Astrocyte of the hippocampus (primary cell): ENCODE measurements around the gene CRYBG1.

Source experiments
- DNase-seq: peaks from one replicate; pipeline ENCODE4 v3.0.0; 2011; ENCODE audit warnings: low read depth, low spot score

CRYBG1 gene

DNA sequence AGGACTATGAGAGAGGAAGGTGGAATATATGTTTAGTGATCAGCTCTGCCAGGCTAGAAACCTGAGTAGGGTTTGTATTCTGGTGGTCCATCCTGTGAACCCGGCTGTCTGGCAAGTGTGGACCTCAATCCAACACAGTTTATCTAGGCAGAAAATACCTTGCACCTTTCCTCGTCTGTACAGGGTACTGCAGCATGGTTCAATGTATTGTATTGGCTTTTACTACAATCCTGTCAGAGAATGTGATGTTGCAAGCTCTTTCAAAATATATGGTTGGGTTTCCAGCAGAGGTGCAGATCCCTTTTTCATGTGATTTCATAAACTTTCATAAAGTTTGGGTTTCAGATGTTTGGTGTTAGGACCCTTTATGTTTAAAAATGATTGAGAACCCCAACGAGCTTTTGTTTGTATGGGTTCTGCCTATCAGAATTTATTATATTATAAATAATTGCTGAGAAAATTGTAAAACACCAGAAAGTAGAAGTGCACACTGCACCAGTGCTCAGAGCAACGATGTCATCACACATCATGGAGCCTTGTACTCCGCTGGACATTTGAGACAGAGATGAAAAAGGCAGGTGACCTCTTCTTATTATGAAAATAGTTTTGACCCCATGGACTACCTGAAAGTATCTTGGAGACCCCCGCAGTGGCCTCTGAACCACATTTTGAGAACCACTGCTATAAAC lies 162.2 kb downstream of the CRYBG1 start:
- DNase-seq, result no peak

DNA sequence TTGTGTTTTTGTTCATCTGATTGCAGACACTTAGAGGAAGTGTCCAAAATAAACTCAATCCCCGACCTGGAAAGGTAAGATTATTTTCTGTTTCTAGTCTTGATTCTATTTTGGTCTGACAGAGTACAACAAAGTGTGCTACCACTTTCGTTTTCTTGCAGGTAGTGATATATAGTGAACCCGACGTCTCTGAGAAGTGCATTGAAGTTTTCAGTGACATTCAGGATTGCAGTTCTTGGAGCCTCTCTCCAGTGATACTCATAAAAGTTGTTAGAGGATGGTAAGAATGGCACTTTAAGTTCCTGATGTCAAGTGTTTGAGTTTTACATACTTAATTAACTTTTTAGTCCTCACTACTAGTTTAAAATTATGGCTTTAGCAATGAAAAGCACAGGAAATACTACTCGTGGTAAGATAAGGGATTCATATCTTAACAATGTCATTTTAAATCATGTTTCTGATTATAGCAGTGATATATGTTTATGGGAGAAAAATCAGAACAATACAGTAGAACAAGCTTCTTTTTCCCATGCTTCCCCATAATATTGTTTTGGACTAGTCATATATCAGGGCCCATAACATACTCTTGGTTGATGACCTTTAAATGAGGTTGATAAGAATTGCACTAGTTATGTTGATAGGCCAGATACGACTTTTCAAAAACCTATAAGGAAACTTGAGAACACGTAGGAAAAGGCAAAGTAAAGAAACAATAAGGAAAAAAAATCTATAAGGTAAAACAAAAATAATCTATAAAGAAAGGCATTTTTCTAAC lies 164.8 kb downstream of the CRYBG1 start:
- DNase-seq, result no peak

DNA sequence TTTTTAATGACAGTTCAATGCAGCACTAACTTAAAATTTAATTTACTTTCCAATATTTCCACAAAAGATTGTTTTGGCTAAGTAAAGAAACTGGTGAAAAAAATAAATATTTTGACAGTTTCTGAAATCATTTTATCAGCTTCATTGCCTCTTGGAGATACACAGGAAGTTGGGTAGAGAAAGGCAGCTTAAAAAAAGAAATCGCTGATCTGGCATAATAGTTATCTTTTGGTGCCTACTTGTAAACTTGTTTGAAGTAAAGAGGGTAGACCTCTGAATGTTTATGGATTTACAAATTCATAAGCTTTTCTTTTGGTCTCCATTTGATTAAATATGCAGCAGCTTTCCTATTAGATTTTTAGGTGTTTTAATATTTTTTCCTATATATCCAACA lies 165.4 kb downstream of the CRYBG1 start:
- DNase-seq, result no peak

DNA sequence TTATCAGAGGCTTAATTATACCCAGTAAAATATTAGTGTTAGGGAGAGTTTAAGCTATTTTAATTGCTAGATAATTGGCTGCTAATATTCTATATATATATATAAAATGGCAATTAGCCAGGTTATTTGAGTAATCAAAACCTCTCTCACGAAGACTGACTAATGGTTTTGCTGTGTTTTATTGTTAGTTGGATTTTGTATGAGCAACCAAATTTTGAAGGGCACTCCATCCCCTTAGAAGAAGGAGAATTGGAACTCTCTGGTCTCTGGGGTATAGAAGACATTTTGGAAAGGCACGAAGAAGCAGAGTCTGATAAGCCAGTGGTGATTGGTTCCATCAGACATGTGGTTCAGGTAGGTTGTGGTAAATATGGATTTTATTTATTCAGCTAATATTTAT lies 166.6 kb downstream of the CRYBG1 start:
- no peak for DNase-seq

DNA sequence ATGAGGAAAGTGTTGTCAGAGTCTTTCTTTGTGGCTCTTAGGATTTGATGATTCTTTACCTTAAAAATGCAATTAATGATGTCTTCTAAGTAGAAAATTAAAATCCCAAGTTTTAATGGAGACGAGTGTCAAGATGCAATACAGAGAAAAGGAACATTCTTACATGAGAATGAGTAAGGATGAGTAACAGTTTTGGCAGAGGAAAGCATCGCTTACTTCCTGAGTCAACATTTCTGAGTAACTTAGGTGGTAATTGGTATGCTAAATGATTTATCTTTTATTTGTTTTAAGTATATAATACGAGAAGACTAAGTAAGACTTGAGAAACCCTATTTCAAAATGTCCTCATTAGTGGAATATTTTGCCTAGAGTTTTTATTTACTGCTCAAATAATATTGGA lies 167.5 kb downstream of the CRYBG1 start:
- DNase-seq, result peak; percentile 84

DNA sequence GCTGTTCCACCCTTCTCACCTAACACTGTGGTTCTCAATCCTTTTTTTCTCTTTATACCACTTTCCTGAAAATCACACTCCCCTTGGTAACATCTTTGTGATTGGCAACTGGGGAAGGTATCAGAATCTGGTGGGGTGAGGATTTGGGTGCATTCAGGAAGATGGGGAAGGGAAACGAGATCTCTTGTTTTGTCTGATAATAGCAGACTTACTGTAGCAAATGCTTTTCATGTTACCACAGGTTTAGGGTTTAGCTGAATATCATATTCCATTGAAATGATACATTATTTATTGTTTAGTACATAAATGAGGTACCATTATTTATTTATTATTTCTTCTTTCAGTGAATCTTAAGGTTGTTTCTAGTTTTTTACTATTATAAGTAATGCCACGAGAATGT lies 168.0 kb downstream of the CRYBG1 start:
- no peak for DNase-seq

DNA sequence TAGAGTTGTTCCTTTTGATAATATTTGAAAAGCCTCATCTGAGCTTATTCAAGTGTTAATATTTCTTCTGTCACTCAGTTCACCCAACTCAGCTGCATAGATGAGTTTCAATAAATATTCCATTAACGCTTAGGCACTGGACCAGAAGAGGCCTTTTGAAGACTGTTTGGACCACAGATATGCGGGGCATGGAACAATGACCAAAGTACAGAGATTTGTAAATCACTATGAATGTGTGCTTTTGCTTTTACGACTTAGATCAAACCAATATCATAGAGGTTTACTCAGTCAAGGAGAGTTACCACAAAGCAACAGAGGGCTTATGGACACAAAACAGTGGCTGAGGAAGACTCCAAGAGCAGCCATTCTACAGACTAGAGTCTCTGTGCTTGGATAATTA lies 168.9 kb downstream of the CRYBG1 start:
- DNase-seq, result peak; percentile 47

DNA sequence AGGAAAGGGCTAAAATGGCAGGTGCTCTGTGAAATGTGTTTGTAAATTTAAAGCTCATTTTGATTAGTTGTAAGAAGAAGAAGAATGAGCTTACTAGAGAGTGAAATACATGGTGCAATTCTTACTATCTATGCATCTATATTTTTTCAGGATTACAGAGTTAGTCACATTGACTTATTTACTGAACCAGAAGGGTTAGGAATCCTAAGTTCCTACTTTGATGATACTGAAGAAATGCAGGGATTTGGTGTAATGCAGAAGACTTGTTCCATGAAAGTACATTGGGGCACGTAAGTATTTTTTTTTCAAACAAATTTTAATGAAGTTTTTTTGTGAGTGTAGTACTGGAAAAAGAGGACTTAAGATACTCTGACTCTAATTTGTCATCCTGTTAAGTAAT lies 169.5 kb downstream of the CRYBG1 start:
- DNase-seq, result no peak

DNA sequence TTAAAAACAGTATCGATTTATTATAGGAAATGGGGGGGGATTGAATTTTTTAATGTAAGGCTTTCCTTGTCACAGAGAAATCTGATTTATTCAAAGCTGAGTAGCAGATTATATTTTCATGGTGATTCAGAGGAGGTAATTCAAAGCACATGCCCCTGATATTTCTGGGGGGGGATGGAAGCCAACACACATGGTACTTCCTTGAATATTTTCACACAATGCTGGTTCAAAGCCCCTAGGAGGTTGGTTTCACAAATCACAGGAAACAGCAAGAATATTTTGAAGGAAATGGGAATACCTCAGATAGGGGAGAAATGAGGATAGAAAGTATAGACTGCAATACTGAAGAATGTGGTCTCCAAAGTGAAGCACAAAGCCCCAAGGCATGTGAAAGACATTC lies 170.0 kb downstream of the CRYBG1 start:
- DNase-seq, result no peak

DNA sequence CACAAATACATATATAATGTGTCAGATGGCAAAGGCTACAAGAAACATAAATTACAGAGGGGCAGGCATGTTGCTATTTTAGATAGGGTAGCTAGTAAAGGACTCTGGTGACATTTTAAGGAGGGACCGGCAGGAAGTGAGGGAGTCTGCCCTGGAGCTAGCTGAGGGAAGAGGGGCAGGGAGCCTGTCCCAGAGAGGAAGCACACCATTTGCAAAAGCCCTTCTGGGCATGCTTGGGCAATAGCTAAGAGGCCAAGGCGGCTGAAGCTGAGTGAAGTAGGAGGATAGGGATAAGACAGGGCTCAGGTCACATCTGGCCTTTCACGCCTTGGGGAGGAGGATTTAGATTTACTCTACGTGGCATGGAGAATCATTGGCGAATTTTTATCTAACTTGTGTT lies 172.5 kb downstream of the CRYBG1 start:
- no peak for DNase-seq

DNA sequence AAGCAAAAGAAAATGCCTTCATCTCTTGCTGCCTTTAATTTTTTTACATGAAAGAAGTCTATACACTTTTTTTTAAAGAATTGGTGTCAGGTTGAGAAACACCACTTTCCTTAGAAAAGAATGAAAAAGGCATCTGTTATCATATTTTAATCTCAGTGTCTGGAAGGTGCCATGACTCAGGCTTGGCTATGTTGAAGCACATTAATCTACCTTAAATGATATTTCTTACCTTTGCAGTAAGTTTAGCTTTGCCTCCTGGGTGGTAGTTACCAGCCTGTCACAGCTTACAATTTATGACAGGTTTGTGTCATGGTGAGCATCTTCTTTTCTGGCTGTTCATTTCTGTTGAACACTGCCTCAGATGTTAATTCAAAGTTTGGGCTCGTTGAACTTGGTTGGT lies 173.5 kb downstream of the CRYBG1 start:
- DNase-seq, result no peak

DNA sequence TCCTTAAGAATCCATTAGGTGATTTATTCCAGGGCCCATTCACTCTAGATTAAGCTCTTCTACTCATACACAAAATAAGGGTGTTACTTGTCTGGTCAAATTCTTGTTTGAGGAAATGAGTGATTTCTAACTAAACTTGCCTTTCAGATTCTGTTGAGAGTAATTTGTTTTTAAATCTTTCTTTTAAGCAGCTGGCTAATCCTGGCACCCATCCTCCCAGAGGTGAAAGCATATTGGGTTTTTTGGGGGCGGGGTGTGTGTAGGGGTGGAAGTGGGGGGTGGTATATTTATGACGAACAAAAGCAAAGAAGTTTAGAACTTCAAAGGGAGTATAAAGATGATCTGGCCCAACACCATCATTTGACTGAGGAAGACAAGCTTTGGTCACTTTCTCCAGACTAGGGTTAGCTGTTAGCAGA lies 174.1 kb downstream of the CRYBG1 start:
- DNase-seq, result no peak

DNA sequence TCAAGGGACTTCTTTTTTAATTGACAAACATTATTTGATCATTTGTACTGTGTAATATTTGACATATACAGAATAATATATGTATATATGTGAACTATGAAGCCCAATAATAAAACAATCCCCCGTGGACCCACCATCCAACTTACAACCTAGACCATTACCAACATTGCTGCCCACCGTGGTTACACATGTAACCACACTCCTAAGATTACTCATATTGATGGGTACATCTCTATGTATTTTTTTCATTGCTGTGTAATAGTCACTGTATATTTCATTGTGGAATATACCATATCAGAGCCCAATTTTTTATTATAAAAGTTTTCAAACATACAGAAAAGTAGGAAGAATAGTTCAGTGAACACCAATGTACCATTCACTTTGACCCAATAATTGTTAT lies 174.5 kb downstream of the CRYBG1 start:
- no peak for DNase-seq

DNA sequence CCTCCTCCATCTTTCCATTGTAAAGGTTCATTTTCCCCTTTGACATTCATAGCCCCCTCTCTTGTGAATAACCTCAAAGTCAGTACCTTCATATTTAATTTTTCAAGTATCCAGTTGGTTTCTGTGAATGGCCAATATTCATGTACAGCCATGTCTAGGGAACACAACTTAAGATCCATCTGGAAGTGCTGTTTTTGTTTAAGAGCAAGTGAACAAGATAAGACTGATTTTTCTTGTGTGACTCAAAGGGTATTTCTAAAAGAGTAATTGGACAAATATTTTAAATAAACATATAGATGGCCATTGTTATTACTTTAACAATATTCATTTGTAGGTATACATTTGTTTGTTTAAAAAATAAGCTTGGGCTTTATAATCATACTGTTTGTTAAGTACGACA lies 175.8 kb downstream of the CRYBG1 start:
- DNase-seq, result no peak

DNA sequence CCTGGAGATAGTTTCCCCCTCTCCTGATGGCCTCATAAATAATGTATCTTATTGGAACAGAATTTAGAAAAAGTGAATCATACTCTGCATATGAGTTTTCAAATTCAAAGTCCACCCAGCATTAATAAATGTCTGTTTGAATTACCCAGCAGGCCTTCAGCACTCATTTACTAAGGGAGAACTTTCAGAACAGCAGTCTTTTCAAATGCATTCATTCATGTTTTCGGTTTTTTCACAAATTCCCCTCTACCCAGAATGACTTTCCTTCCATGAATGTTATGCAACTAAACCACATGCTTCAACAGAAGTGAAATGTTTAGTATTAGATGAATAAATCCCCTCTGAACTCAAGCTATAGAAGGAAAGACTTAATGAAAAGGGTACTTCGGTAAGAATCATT lies 176.3 kb downstream of the CRYBG1 start:
- DNase-seq, result no peak

DNA sequence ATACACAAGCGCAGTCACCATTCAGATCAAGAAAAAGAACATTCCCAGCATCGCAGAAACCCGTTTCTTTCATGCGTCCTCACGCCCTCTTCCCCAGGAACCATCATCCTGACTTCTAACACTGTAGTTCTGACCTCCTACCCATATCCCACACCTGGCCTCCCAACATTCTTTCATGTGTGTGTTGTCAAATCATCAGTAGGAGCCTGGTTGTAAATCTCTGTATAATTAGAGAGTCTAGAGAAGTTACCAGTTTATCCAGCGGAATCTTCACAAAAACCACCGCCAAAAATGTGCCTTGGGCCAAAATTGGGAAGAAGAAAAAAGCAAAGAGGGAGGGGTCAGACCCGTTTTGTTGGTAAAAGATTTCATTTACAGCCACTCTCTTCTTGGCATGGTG lies 177.1 kb downstream of the CRYBG1 start:
- DNase-seq, result no peak

DNA sequence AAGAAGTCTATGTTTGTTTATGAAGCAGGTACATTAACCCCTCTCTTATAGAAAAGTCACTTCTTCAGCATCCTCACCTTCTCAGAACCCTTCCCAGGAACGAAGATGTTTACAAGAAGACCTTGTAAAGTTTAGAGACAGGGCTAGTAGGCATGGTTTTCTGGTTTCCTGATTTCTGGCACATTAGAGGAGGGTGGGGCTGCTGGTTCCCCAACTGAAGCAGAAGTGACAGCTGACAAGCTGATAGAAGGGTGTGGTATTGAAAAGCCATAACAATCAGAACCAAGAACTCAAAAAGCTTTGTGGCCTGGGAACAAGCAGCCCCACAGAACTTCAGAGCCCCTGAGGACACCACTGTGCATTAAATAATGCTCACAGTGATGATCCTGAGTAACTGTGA lies 177.6 kb downstream of the CRYBG1 start:
- DNase-seq, result no peak

DNA sequence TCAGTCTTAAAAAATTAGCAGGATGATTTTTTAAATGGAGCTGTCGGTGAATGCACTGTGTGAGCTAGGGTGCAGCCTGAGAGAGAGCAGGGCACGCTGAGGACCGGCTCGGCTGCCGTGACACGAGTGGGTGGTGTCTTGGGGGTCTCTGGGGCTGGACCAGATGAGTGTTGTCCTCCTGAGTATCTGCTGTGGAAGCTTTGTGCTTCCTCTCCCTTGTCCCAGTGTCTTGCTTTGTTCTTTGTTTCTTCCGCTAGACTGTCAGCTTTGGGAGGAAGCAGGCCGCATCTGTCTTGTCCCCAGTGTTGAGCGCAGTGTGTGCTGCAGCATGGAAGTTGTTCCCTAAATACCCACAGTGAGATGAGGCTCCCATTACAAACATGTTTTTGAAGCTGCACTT lies 179.4 kb downstream of the CRYBG1 start:
- no peak for DNase-seq

DNA sequence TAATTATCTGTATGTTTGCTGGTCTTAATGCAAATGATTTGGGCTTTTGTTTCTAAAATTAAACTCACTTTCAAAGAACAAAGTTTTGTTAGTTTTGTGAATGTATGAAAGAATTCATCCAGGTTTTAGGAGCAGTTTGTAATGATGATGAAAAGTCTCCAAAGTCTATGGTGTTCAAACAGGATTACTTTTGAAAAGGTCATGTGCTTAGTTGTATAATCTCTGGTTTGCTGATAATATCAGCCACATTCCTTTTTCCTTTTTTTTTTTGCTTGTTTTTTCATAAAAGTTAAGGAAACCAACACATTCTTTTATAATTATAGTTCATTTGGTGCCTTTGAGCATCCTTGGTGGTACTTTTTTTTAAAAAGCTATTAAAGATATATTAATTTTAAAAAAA lies 179.9 kb downstream of the CRYBG1 start:
- DNase-seq, result no peak

DNA sequence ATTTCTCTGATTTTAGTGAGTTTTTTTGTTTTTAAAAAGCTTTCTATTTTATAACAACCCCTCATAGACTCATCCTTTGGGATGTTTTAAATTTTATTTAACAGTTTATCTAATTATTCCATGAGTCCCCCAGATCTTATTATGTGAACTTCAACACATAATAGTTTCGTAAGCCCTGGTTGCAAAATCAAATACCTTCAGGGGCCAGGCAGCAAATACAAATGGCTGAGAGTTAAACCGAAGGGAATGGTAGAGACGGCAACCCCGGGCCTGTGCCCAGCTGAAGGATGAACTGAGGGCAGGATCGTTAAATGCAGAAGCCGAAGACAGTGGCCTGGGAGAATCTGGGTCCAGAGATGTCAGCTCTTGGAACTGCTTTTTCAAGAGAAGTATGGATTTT lies 180.4 kb downstream of the CRYBG1 start:
- no peak for DNase-seq

DNA sequence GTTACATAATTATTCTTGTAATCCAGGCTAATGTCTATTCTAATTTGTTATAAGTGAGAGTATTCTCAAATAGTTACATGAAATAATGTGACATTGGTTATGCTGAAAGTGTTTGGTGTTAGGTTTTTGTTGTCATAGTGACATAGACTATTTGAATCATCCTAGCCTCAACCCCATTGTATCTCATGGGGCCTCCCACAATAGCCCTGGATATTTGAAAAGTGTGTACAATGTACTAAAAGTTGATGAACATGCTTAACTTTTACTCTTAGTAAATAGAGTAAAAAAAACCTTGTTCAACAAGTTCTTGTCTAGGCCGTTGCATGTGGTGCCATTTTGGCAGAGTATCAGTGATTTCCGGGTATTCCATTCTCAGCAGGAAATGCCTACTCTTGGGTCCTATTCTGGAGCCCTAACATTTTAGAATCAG lies 185.8 kb downstream of the CRYBG1 start:
- no peak for DNase-seq

DNA sequence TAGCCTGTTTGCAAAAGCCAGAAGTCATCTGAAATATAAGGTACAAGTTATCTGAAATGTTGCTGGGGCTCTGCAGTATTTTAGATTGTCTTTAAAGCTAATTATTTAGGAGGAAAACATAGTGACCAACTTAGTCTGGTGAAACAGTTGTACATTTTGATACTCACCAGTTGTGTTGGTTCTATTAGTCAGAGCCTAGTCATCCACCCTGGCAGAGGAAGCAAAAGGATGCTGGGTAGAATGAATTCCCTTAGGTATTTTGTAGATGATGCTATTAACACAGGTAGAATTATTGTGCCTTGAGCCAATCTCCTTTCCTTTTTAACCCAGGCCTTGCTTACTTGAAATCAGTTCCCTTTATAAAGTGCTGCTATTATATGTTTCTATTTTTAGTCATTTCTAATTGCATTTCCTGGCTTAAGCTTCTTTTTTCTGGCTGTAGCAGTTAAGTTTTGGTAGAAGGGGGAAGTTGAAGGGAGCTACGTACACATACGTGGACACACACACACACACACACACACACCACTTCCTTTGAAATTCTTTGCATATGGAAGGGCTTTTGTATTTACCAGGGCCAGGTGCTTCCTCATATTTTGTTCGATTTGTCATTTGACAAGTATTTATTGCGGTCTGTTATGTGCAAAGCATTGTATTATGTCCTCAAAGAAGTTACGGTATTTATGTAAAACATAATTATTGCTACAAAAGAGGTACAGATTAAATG lies 186.3 kb downstream of the CRYBG1 start:
- DNase-seq, result peak; percentile 78
